K562 (cell line): Measurements from ENCODE around the gene TAF8. TPM values are rescaled to one million over a fixed set of nuclear protein-coding genes. Genes with fewer than 3 reads are reported as not detected.

Source experiments
- ATAC-seq: fragments of 200-7000 bp; cut with Tn5 transposase; 3 replicates; pipeline ENCODE4 v1.9.1; 2020; ENCODE audit warnings: moderate library complexity
- BruUV-seq: library from RNA; stranded (reverse); fragments of 400-500 nt; replicated peaks from 2 replicates; lab custom pipeline; 2021; lab: Mats Ljungman, UMichigan
- CTCF ChIA-PET: fragments of 300-600 bp; formaldehyde crosslinking; extraction: SDS; loops from one replicate; lab custom pipeline; 2021; ENCODE audit warnings: low intra/inter-chr PET ratio; lab: Yijun Ruan, JAX
- POLR2A ChIA-PET: fragments of 300-600, 350-650 bp; sonication (Branson Sonifier 250); formaldehyde crosslinking; extraction: SDS; loops from one replicate; lab custom pipeline; 2021; ENCODE audit warnings: antibody characterized with exemption, inconsistent platforms; lab: Yijun Ruan, JAX
- DNase-seq, 4 experiments: peaks; one replicate each; pipeline versions ENCODE4 v3.0.0 to v3.0.0-alpha.2; 2011 to 2018; ENCODE audit warnings: low spot score in 3 of 4, mixed read lengths in 3 of 4; ENCODE audit errors: extremely low read depth in 1 of 4
- FAIRE-seq: peaks from 2 replicates; lab custom pipeline; 2011; peaks lifted over from hg19 to GRCh38; lab: Jason Lieb, UNC
- H2AFZ ChIP-seq: 2 replicates; pipeline ENCODE4 v1.6.0; 2011; ENCODE audit warnings: low read depth, low read length, control low read depth, inconsistent platforms
- H3K27ac ChIP-seq: fragments of 200-600 bp; 3 replicates; pipeline ENCODE4 v1.8.0; 2011; ENCODE audit warnings: low read depth, mild to moderate bottlenecking, control low read depth, inconsistent platforms, low read length, moderate library complexity, mixed read lengths; ENCODE audit errors: extremely low read depth
- H3K27me3 ChIP-seq, 2 experiments: fragments of 300-600 bp in 1 of 2; 2 replicates in 1 of 2; 3 replicates in 1 of 2; pipeline versions ENCODE4 v1.6.0 to v1.8.0; 2011; ENCODE audit warnings: inconsistent platforms in 2 of 2, low read length in 2 of 2, mild to moderate bottlenecking in 1 of 2, mixed read lengths in 1 of 2, moderate library complexity in 1 of 2; ENCODE audit not compliant: control insufficient read depth in 2 of 2, insufficient read depth in 2 of 2
- H3K36me3 ChIP-seq: fragments of 300-600 bp; 3 replicates; pipeline ENCODE4 v1.8.0; 2011; ENCODE audit warnings: mild to moderate bottlenecking, low read length, inconsistent platforms; ENCODE audit not compliant: control insufficient read depth, insufficient read depth
- H3K4me1 ChIP-seq, 2 experiments: fragments of 200-600 bp in 1 of 2; replicated peaks in 1 of 2; 2 replicates in 1 of 2; 3 replicates in 1 of 2; pipeline versions ENCODE4 v1.5.1 to v1.8.0; 2011; ENCODE audit warnings: inconsistent platforms in 2 of 2, low read length in 2 of 2, mild to moderate bottlenecking in 1 of 2, mixed read lengths in 1 of 2, moderate library complexity in 1 of 2; ENCODE audit not compliant: control insufficient read depth in 2 of 2, insufficient read depth in 2 of 2
- H3K4me2 ChIP-seq: 2 replicates; pipeline ENCODE4 v1.6.1; 2011; ENCODE audit warnings: low read length, control low read depth, inconsistent platforms, mixed read lengths; ENCODE audit not compliant: insufficient read depth
- H3K4me3 ChIP-seq: fragments of 200-600 bp; sonication (generic), shearing (Covaris generic); 2 replicates; pipeline ENCODE4 v1.5.1; 2016; ENCODE audit warnings: control low read depth, inconsistent platforms
- H3K79me2 ChIP-seq: fragments of 200-600 bp; 3 replicates; pipeline ENCODE4 v1.8.0; 2011; ENCODE audit warnings: low read length, inconsistent platforms; ENCODE audit not compliant: control insufficient read depth, insufficient read depth
- H3K9ac ChIP-seq, 2 experiments: 2 replicates each; pipeline versions ENCODE4 v1.6.0 to v1.6.1; 2011; ENCODE audit warnings: low read depth in 2 of 2, low read length in 2 of 2, control low read depth in 1 of 2, inconsistent platforms in 1 of 2, mild to moderate bottlenecking in 1 of 2, mixed read lengths in 1 of 2; ENCODE audit not compliant: insufficient read depth in 1 of 2
- H3K9me1 ChIP-seq: one replicate; pipeline ENCODE4 v1.6.0; 2011; ENCODE audit warnings: inconsistent platforms, mild to moderate bottlenecking, low read length, moderate library complexity; ENCODE audit not compliant: control insufficient read depth, insufficient read depth
- H3K9me3 ChIP-seq: replicated peaks from 2 replicates; pipeline ENCODE4 v1.5.1; 2011; ENCODE audit warnings: low read depth, low read length, inconsistent platforms; ENCODE audit not compliant: control insufficient read depth, insufficient read depth
- H4K20me1 ChIP-seq: replicated peaks from 2 replicates; pipeline ENCODE4 v1.6.1; 2011; ENCODE audit warnings: low read length, inconsistent platforms, mixed read lengths; ENCODE audit not compliant: control insufficient read depth, insufficient read depth
- FOXA1 ChIP-seq: fragments of 450-650 bp; IDR thresholded peaks from 2 replicates; pipeline ENCODE4 v1.6.1; 2016; ENCODE audit warnings: mild to moderate bottlenecking, borderline replicate concordance
- HOXB6 ChIP-seq: fragments of 250-450 bp; sonication (Bioruptor Pico); IDR thresholded peaks from 2 replicates; pipeline ENCODE4 v1.5.1; 2022; ENCODE audit warnings: mild to moderate bottlenecking, borderline replicate concordance
- KDM2B ChIP-seq: fragments of 250-450 bp; sonication (Bioruptor Pico); IDR thresholded peaks from 2 replicates; pipeline ENCODE4 v1.8.0; 2021; ENCODE audit warnings: mild to moderate bottlenecking, moderate library complexity
- MAFF ChIP-seq: IDR thresholded peaks from 2 replicates; pipeline ENCODE4 v1.6.1; 2012; ENCODE audit warnings: low read length, improper control_type of control experiment
- RAD21 ChIP-seq, 2 experiments: fragments of 250-450 bp in 1 of 2; fragments of 450-650 bp in 1 of 2; sonication (Bioruptor Pico) in 1 of 2; formaldehyde crosslinking in 1 of 2; IDR thresholded peaks in 1 of 2; conservative IDR thresholded peaks in 1 of 2; 2 replicates each; pipeline versions ENCODE4 v1.4.0 to v1.8.0; 2020 to 2022; ENCODE audit warnings: mild to moderate bottlenecking in 2 of 2, moderate library complexity in 1 of 2
- RBFOX2 ChIP-seq: fragments of 200-400 bp; formaldehyde crosslinking; IDR thresholded peaks from 2 replicates; pipeline ENCODE4 v1.6.1; 2017; ENCODE audit warnings: low read depth, mild to moderate bottlenecking, low read length, moderate library complexity
- TEAD4 ChIP-seq, 2 experiments: sonication (generic) in 1 of 2; formaldehyde crosslinking in 1 of 2; IDR thresholded peaks; 2 replicates each; pipeline versions ENCODE4 v1.6.1 to v1.8.0; 2012 to 2022; ENCODE audit warnings: borderline replicate concordance in 1 of 2, inconsistent platforms in 1 of 2, low read length in 1 of 2, mild to moderate bottlenecking in 1 of 2, missing genetic modification reagents in 1 of 2
- THAP12 ChIP-seq: fragments of 250-450 bp; sonication (Bioruptor Pico); IDR thresholded peaks from 2 replicates; pipeline ENCODE4 v1.9.0; 2021; ENCODE audit warnings: mild to moderate bottlenecking, inconsistent platforms
- WGBS: fragments of 100-300 bp; shearing (Covaris generic); methylation state at CpG from one replicate; pipeline ENCODE4 v1.1.6; 2016; ENCODE audit warnings: low coverage, mixed read lengths; ENCODE audit not compliant: insufficient coverage; ENCODE audit errors: missing lambda C conversion rate; 5-methylcytosine and 5-hydroxymethylcytosine counted together
- in situ Hi-C: fragments of 300-500 bp; cut with MboI; formaldehyde crosslinking; loops from 4 replicates; pipeline ENCODE4 v1.15.0; 2018; ENCODE audit warnings: inconsistent platforms, mixed read lengths
- intact Hi-C: fragments of 100-400 bp; cut with micrococcal nuclease; formaldehyde crosslinking; loops from 2 replicates; pipeline ENCODE4 v1.14.2; 2022
- polyA plus RNA-seq, 8 experiments: library from polyadenylated mRNA; depleted of rRNA in 4 of 8; stranded (reverse) in 5 of 8; unstranded in 3 of 8; fragments of >200 nt; fragmentation: Nextera tagmentation in 2 of 8; fragmentation: Illumina TruSeq in 1 of 8; extraction: Ambion mirVana in 2 of 8; extraction: Trizol in 1 of 8; gene quantifications; 2 replicates each; pipeline versions ENCODE4 v1.2.1 to v1.2.3, GENCODE V29; 2011 to 2014; ENCODE audit warnings: inconsistent platforms in 1 of 8, missing spikeins in 1 of 8
- total RNA-seq, 7 experiments: library from RNA; depleted of rRNA in 6 of 7; stranded (reverse); fragments of >200 nt in 6 of 7; fragmentation: Illumina TruSeq in 2 of 7; extraction: Trizol in 2 of 7; gene quantifications; 2 replicates each; pipeline versions ENCODE4 v1.2.1 to v1.2.3, GENCODE V29; 2011 to 2021; ENCODE audit warnings: low replicate concordance in 1 of 7
- TF ChIP-seq, protein P1 (sequence below), 3 experiments: IDR thresholded peaks in 2 of 3; conservative IDR thresholded peaks in 1 of 3; 2 replicates each; pipeline ENCODE4 v1.5.1; 2011 to 2012; ENCODE audit warnings: low read length in 3 of 3, mild to moderate bottlenecking in 3 of 3, control low read depth in 2 of 3, improper control_type of control experiment in 1 of 3, inconsistent platforms in 1 of 3, low read depth in 1 of 3, mixed read lengths in 1 of 3, moderate library complexity in 1 of 3; ENCODE audit not compliant: insufficient read depth in 2 of 3

Gene TAF8
- total and polyA plus RNA-seq, 9 of the 15 experiments (the other 6 are each of a cell fraction or from before 2014, with no cell fraction given): 29.4 to 84.0 (median 52.6) TPM

- no peaks in the 10 kb centered on the region for H3K27me3 ChIP-seq
- WGBS: 48% methylated on average over 5 of the region's 5 CpGs
- ATAC-seq: peak; percentile 69
- no peaks in the 10 kb centered on the region for H3K9me1 ChIP-seq
- intact Hi-C loops: loop anchor here (1.0 to 10.0 kb wide), 3 partner anchors 19 to 790 kb away; partner anchors contain the start of gene RPL7L1
- DNase-seq: peak in 1 of 4 experiments; percentile 53
- no peak overlapping the region for H3K27ac ChIP-seq
- no peak overlapping the region for H3K9ac ChIP-seq
- peaks cover 20 to 21% of the 10 kb centered on the region in 2 experiments for H3K4me1 ChIP-seq
- in situ Hi-C loops: no loop called here
- no peaks in the 10 kb centered on the region for H3K9me3 ChIP-seq
- peaks cover 4% of the 10 kb centered on the region; the same call in 2 of the 3 replicates for H3K36me3 ChIP-seq
- no peaks in the 10 kb centered on the region for H4K20me1 ChIP-seq
- peak; percentile 71 for FAIRE-seq
- H3K4me3 ChIP-seq: no peak overlapping the region
- no peak overlapping the region for H3K4me2 ChIP-seq
- ChIA-PET CTCF (interaction anchor here (0.6 to 2.2 kb wide), 5 partner anchors 9 to 380 kb away, joined by 3 to 11 read pairs (median 7); no protein-coding TSS in a partner anchor), POLR2A (interaction anchor here (0.7 to 0.8 kb wide), 2 partner anchors 16 to 1333 kb away, joined by 3 read pairs; no protein-coding TSS in a partner anchor)
- BruUV-seq: no TSS peak
- no peaks in the 10 kb centered on the region for H3K79me2 ChIP-seq
- no peak overlapping the region for H2AFZ ChIP-seq
- no peak for TF ChIP-seq RBFOX2
- peak; percentile 36 to 70 for TF ChIP-seq RAD21 (CRISPR knock-in tag; conservative IDR thresholded peaks at IDR 0.05 in 1 of 2, IDR thresholded peaks at IDR 0.05 in 1 of 2)
- no peak for TF ChIP-seq HOXB6
- TF ChIP-seq, protein P1, sequence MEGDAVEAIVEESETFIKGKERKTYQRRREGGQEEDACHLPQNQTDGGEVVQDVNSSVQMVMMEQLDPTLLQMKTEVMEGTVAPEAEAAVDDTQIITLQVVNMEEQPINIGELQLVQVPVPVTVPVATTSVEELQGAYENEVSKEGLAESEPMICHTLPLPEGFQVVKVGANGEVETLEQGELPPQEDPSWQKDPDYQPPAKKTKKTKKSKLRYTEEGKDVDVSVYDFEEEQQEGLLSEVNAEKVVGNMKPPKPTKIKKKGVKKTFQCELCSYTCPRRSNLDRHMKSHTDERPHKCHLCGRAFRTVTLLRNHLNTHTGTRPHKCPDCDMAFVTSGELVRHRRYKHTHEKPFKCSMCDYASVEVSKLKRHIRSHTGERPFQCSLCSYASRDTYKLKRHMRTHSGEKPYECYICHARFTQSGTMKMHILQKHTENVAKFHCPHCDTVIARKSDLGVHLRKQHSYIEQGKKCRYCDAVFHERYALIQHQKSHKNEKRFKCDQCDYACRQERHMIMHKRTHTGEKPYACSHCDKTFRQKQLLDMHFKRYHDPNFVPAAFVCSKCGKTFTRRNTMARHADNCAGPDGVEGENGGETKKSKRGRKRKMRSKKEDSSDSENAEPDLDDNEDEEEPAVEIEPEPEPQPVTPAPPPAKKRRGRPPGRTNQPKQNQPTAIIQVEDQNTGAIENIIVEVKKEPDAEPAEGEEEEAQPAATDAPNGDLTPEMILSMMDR (IDR thresholded peaks at IDR 0.05 in 2 of 3, conservative IDR thresholded peaks at IDR 0.05 in 1 of 3; ENCODE audit: insufficient read depth in 2 of 3, low read depth in 1 of 3, low read length in 3 of 3): peak; percentile 50 to 70 (median 61)
- TF ChIP-seq MAFF: no peak
- 0 out of 2 replicates have a peak, but pooled peaks have one; percentile 9 for TF ChIP-seq TEAD4 (IDR thresholded peaks at IDR 0.05; ENCODE audit: low read length)
- TF ChIP-seq TEAD4 (CRISPR knock-in tag; IDR thresholded peaks at IDR 0.05; ENCODE audit: borderline replicate concordance): no peak
- 0 out of 2 replicates have a peak, but pooled peaks have one; percentile 15 for TF ChIP-seq THAP12 (CRISPR knock-in tag)
- TF ChIP-seq FOXA1: no peak
- TF ChIP-seq KDM2B (CRISPR knock-in tag): 0 out of 2 replicates have a peak, but pooled peaks have one; percentile 16
Observed at GRCh38 chr6:42084889-42085288, 34.6 kb downstream of the TAF8 start.
